Upper lobe of left lung (tissue), 6 donors: ENCODE results near the gene TBX19. TPM values are rescaled to one million over a fixed set of nuclear protein-coding genes. Genes with fewer than 3 reads are reported as not detected.

Experiments
- ATAC-seq, 2 donors: fragments of 200-7000 bp; cut with Tn5 transposase; one replicate each; pipeline ENCODE4 v1.9.1; 2022; ENCODE audit warnings: mild to moderate bottlenecking in 2 of 2, moderate library complexity in 2 of 2; ENCODE audit not compliant: low FRiP score in 2 of 2
- DNase-seq, 2 donors: peaks; one replicate each; pipeline ENCODE4 v3.0.0-alpha.2; 2019 to 2020
- H3K27ac ChIP-seq, 4 donors: fragments of 200-600 bp; sonication (generic); one replicate each; pipeline ENCODE4 v1.5.1; 2016 to 2019
- H3K27me3 ChIP-seq, 4 donors: fragments of 200-600 bp; sonication (generic); one replicate each; pipeline ENCODE4 v1.5.1; 2017 to 2019
- H3K36me3 ChIP-seq, 4 donors: fragments of 200-600 bp; sonication (generic); one replicate each; pipeline ENCODE4 v1.5.1; 2016 to 2019
- H3K4me1 ChIP-seq, 4 donors: fragments of 200-600 bp; sonication (generic); one replicate each; pipeline ENCODE4 v1.5.1; 2018 to 2019
- H3K4me3 ChIP-seq, 4 donors: fragments of 200-600 bp; sonication (generic); one replicate each; pipeline ENCODE4 v1.5.1; 2017 to 2019; ENCODE audit warnings: mild to moderate bottlenecking in 2 of 4, moderate library complexity in 1 of 4
- H3K9me3 ChIP-seq, 4 donors: fragments of 200-600 bp; sonication (generic); one replicate each; pipeline ENCODE4 v1.5.1; 2018 to 2019
- CTCF ChIP-seq, 6 experiments: fragments of 450-650 bp in 4 of 6; fragments of 200-600 bp in 2 of 6; sonication (generic) in 2 of 6; IDR thresholded peaks; one replicate each; pipeline ENCODE4 v1.5.1; 2016 to 2019; ENCODE audit warnings: antibody characterized with exemption in 6 of 6
- EP300 ChIP-seq, 4 donors: sonication (generic); formaldehyde crosslinking; IDR thresholded peaks; one replicate each; pipeline ENCODE4 v1.5.1; 2017; ENCODE audit warnings: antibody characterized with exemption in 4 of 4, control low read depth in 2 of 4
- POLR2A ChIP-seq, 4 donors: fragments of 450-650 bp; IDR thresholded peaks; one replicate each; pipeline ENCODE4 v1.5.1; 2016 to 2017; ENCODE audit warnings: antibody characterized with exemption in 4 of 4, mild to moderate bottlenecking in 2 of 4
- POLR2AphosphoS5 ChIP-seq, 2 donors: sonication (generic); formaldehyde crosslinking; IDR thresholded peaks; one replicate each; pipeline ENCODE4 v1.5.1; 2017; ENCODE audit warnings: antibody characterized with exemption in 2 of 2
- WGBS, 2 donors: methylation state at CpG; one replicate each; pipeline ENCODE4 v1.1.5; 2017 to 2018; 5-methylcytosine and 5-hydroxymethylcytosine counted together
- total RNA-seq, 6 donors: library from RNA; depleted of rRNA in 4 of 6; stranded (reverse); fragments of >200 nt in 4 of 6; gene quantifications; one replicate each; pipeline versions ENCODE4 v1.1.0 to v1.2.1, GENCODE V29; 2016 to 2021
- donor health status: DM: no; HTN: no; CAD: no; lungs with moderate emphysema.
- donor health status: DM: no; HTN: yes; CAD: no; lungs with severe emphysema.

The TBX19 gene
- total RNA-seq, 6 donors from 2014 or later, result 0.91 to 6.3 (median 2.4) TPM

- no peaks in the 10 kb centered on the region for H3K4me1 ChIP-seq
- WGBS, 2 donors, result 73 to 81% methylated on average over 1 of the region's 1 CpG
- peak in 1 of 2 donors; percentile 49 for ATAC-seq
- no peak overlapping the region for H3K27ac ChIP-seq
- no peak overlapping the region for H3K4me3 ChIP-seq
- H3K9me3 ChIP-seq, result no peaks in the 10 kb centered on the region
- H3K27me3 ChIP-seq, result no peaks in the 10 kb centered on the region
- no peak for DNase-seq
- H3K36me3 ChIP-seq, result no peaks in the 10 kb centered on the region
- no peak for TF ChIP-seq EP300 (IDR thresholded peaks at IDR 0.05)
- TF ChIP-seq POLR2AphosphoS5 (IDR thresholded peaks at IDR 0.05), result peak in 1 of 2 donors; percentile 39
- no peak for TF ChIP-seq CTCF (IDR thresholded peaks at IDR 0.05)
These were observed 12.7 kb downstream of the TBX19 start for GRCh38 chr1:168293356-168293755.

- 89 to 90% methylated on average over 6 to 8 of the region's 8 CpGs for WGBS, 2 donors
- Histone ChIP-seq H3K4me3 (no peak overlapping the region), H3K27me3 (no peaks in the 10 kb centered on the region), H3K27ac (no peak overlapping the region), H3K36me3 (peaks cover 0 to 1% (median 0%) of the 10 kb centered on the region in 4 donors), H3K9me3 (no peaks in the 10 kb centered on the region), H3K4me1 (no peaks in the 10 kb centered on the region)
- no peak for TF ChIP-seq CTCF (IDR thresholded peaks at IDR 0.05)
- TF ChIP-seq EP300 (IDR thresholded peaks at IDR 0.05), result no peak
- no peak for TF ChIP-seq POLR2AphosphoS5 (IDR thresholded peaks at IDR 0.05)
- no peak for TF ChIP-seq POLR2A (IDR thresholded peaks at IDR 0.05)
- DNase-seq (no peak), ATAC-seq (no peak)
These were observed 14.9 kb downstream of the TBX19 start for GRCh38 chr1:168295411-168296114.

GRCh38 chr1:168297019-168297730, 16.5 kb downstream of the TBX19 start:
- DNase-seq (no peak), ATAC-seq (no peak)
- TF ChIP-seq POLR2A (IDR thresholded peaks at IDR 0.05), result no peak
- no peak for TF ChIP-seq EP300 (IDR thresholded peaks at IDR 0.05)
- no peak for TF ChIP-seq POLR2AphosphoS5 (IDR thresholded peaks at IDR 0.05)
- no peak for TF ChIP-seq CTCF (IDR thresholded peaks at IDR 0.05)
- Histone ChIP-seq H3K9me3 (no peaks in the 10 kb centered on the region), H3K36me3 (peaks cover 0 to 3% (median 0%) of the 10 kb centered on the region in 4 donors), H3K4me1 (no peaks in the 10 kb centered on the region), H3K27ac (no peak overlapping the region), H3K27me3 (no peaks in the 10 kb centered on the region), H3K4me3 (no peak overlapping the region)
- WGBS, 2 donors, result 75 to 82% methylated on average over 7 of the region's 7 CpGs

- ATAC-seq, result no peak
- no peaks in the 10 kb centered on the region for H3K9me3 ChIP-seq
- peaks cover 0 to 3% (median 0%) of the 10 kb centered on the region in 4 donors for H3K36me3 ChIP-seq
- H3K27ac ChIP-seq, result no peak overlapping the region
- no peaks in the 10 kb centered on the region for H3K27me3 ChIP-seq
- 91 to 96% methylated on average over 3 of the region's 3 CpGs for WGBS, 2 donors
- no peaks in the 10 kb centered on the region for H3K4me1 ChIP-seq
- DNase-seq, result no peak
- TF ChIP-seq CTCF (IDR thresholded peaks at IDR 0.05) (no peak), EP300 (IDR thresholded peaks at IDR 0.05) (no peak), POLR2AphosphoS5 (IDR thresholded peaks at IDR 0.05) (no peak)
- H3K4me3 ChIP-seq, result no peak overlapping the region
These were observed 17.8 kb downstream of the TBX19 start for GRCh38 chr1:168298446-168298845.
